ENCODE measurements around the gene AP2A1. TPM values are rescaled to one million over a fixed set of nuclear protein-coding genes. Genes with fewer than 3 reads are reported as not detected.

Gene AP2A1
- total and polyA plus RNA-seq, 2 of the 13 experiments (the other 11 are each of a cell fraction or from before 2014, with no cell fraction given), result 22.7 to 39.7 TPM

GRCh38 chr19:49727217-49728030 lies 39.4 kb upstream of the AP2A1 start:
- Histone ChIP-seq H4K20me1 (ENCODE audit: insufficient read depth, low read length) (no peaks in the 10 kb centered on the region), H3K4me3 (replicated peaks in 1 of 3; ENCODE audit: insufficient read depth in 1 of 3, low read depth in 2 of 3, low read length in 3 of 3) (no peak overlapping the region), H3K27me3 (ENCODE audit: control insufficient read depth in 1 of 2, insufficient read depth in 2 of 2, low read length in 2 of 2) (0 out of 5 replicates have a peak, but pooled peaks cover 0 to 1% of the 10 kb centered on the region in 2 experiments), H3K36me3 (replicated peaks in 1 of 2; ENCODE audit: control insufficient read depth in 1 of 2, insufficient read depth in 2 of 2, low read length in 2 of 2) (no peaks in the 10 kb centered on the region), H3K79me2 (ENCODE audit: insufficient read depth, low read length) (no peaks in the 10 kb centered on the region), H3K9me3 (ENCODE audit: low read length) (no peaks in the 10 kb centered on the region), H3K4me2 (ENCODE audit: low read depth, low read length) (no peak overlapping the region), H3K4me1 (ENCODE audit: insufficient read depth, low read length) (no peaks in the 10 kb centered on the region), H3K9ac (ENCODE audit: insufficient read depth, low read depth, low read length) (no peak overlapping the region), H3K27ac (ENCODE audit: extremely low read length, insufficient read depth, low read length) (no peak overlapping the region), H2AFZ (ENCODE audit: low read length) (no peak overlapping the region)
- no peak for ATAC-seq
- intact Hi-C loops (cut with micrococcal nuclease; ENCODE audit: unreplicated experiment), result no loop called here
- no peak for DNase-seq (ENCODE audit: low spot score)
- no TSS peak for BruUV-seq (replicated peaks)
- no peak for FAIRE-seq
- CTCF ChIA-PET (ENCODE audit: low intra/inter-chr PET ratio, low total read pairs), result no interaction called here
- POLR2A ChIA-PET, result no interaction called here
- WGBS (ENCODE audit: low lambda C conversion rate), result 66% methylated on average over 23 of the region's 23 CpGs
- in situ Hi-C loops (cut with HindIII; ENCODE audit: extremely low pct_ligation_motif_present, low pct_unique_long_range_greater_than_20kb), result no loop called here
- TF ChIP-seq ZMAT3 (CRISPR knock-in tag; conservative IDR thresholded peaks at IDR 0.05) (no peak), JUNB (CRISPR knock-in tag; IDR thresholded peaks at IDR 0.05; ENCODE audit: borderline replicate concordance) (no peak), MYNN (CRISPR knock-in tag; IDR thresholded peaks at IDR 0.05; ENCODE audit: low read depth) (no peak), ZNF780A (CRISPR knock-in tag; IDR thresholded peaks at IDR 0.05) (no peak), REL (CRISPR knock-in tag; conservative IDR thresholded peaks at IDR 0.05) (no peak), GLI4 (CRISPR knock-in tag; IDR thresholded peaks at IDR 0.05; ENCODE audit: borderline replicate concordance) (no peak), ZNF749 (CRISPR knock-in tag; IDR thresholded peaks at IDR 0.05; ENCODE audit: borderline replicate concordance) (no peak), FOXA1 (IDR thresholded peaks at IDR 0.05) (no peak), FOXA1 (CRISPR knock-in tag; IDR thresholded peaks at IDR 0.05) (no peak), NCOA1 (CRISPR knock-in tag; IDR thresholded peaks at IDR 0.05) (no peak), ZNF772 (CRISPR knock-in tag; IDR thresholded peaks at IDR 0.05) (no peak), ZNF724P (CRISPR knock-in tag; IDR thresholded peaks at IDR 0.05; ENCODE audit: borderline replicate concordance) (no peak), CENPBD1 (CRISPR knock-in tag; IDR thresholded peaks at IDR 0.05; ENCODE audit: borderline replicate concordance, low read depth) (no peak), ARNT (IDR thresholded peaks at IDR 0.05) (no peak)
